ENCODE measurements around the gene KLRF1.

KLRF1 gene

GRCh38 chr12:9829483-9829882 lies 2.2 kb downstream of the KLRF1 start:
- no peak overlapping the region for H3K4me3 ChIP-seq (ENCODE audit: low read depth, low read length)
- TF ChIP-seq CTCF (IDR thresholded peaks at IDR 0.05; ENCODE audit: borderline replicate concordance, insufficient read depth, low read depth, low read length): no peak

GRCh38 chr12:9829982-9830381 lies 2.7 kb downstream of the KLRF1 start:
- no peak overlapping the region for H3K4me3 ChIP-seq (ENCODE audit: low read depth, low read length)

GRCh38 chr12:9831720-9832119 lies 4.4 kb downstream of the KLRF1 start:
- TF ChIP-seq CTCF (IDR thresholded peaks at IDR 0.05; ENCODE audit: borderline replicate concordance, insufficient read depth, low read depth, low read length): no peak
- H3K4me3 ChIP-seq (ENCODE audit: low read depth, low read length): no peak overlapping the region

More at GRCh38 chr12:9829982-9830381, 2.7 kb downstream of the KLRF1 start:
- TF ChIP-seq CTCF (IDR thresholded peaks at IDR 0.05; ENCODE audit: borderline replicate concordance, insufficient read depth, low read depth, low read length): no peak

- no peak for TF ChIP-seq CTCF (IDR thresholded peaks at IDR 0.05; ENCODE audit: borderline replicate concordance, insufficient read depth, low read depth, low read length)
- H3K4me3 ChIP-seq (ENCODE audit: low read depth, low read length): no peak overlapping the region
Measured at GRCh38 chr12:9843407-9843806, 16.1 kb downstream of the KLRF1 start.

- H3K4me3 ChIP-seq (ENCODE audit: low read depth, low read length): no peak overlapping the region
- no peak for TF ChIP-seq CTCF (IDR thresholded peaks at IDR 0.05; ENCODE audit: borderline replicate concordance, insufficient read depth, low read depth, low read length)
Measured at GRCh38 chr12:9848899-9849298, 21.6 kb downstream of the KLRF1 start.

GRCh38 chr12:9851050-9851449 lies 23.8 kb downstream of the KLRF1 start:
- no peak for TF ChIP-seq CTCF (IDR thresholded peaks at IDR 0.05; ENCODE audit: borderline replicate concordance, insufficient read depth, low read depth, low read length)
- H3K4me3 ChIP-seq (ENCODE audit: low read depth, low read length): no peak overlapping the region

GRCh38 chr12:9851927-9852326 lies 24.6 kb downstream of the KLRF1 start:
- no peak for TF ChIP-seq CTCF (IDR thresholded peaks at IDR 0.05; ENCODE audit: borderline replicate concordance, insufficient read depth, low read depth, low read length)
- H3K4me3 ChIP-seq (ENCODE audit: low read depth, low read length): no peak overlapping the region

All from GM12875 (cell line).